H9 (cell line): ENCODE results near the gene LEFTY1. TPM values are rescaled to one million over a fixed set of nuclear protein-coding genes. Genes with fewer than 3 reads are reported as not detected.

Experiments used
- DNase-seq: peaks from one replicate; pipeline ENCODE4 v3.0.0-alpha.2; 2017
- H2AFZ ChIP-seq: one replicate; pipeline ENCODE4 v1.6.1; 2013; ENCODE audit warnings: mild to moderate bottlenecking, low read length, control low read depth, moderate library complexity
- H2AK5ac ChIP-seq: 2 replicates; pipeline ENCODE4 v1.6.1; 2013; ENCODE audit warnings: low read length, control low read depth, mixed read lengths; ENCODE audit not compliant: insufficient read length
- H2BK120ac ChIP-seq: one replicate; pipeline ENCODE4 v1.6.1; 2013; ENCODE audit warnings: low read depth, mild to moderate bottlenecking, low read length, control low read depth, inconsistent platforms; ENCODE audit not compliant: poor library complexity, severe bottlenecking
- H2BK12ac ChIP-seq: 2 replicates; pipeline ENCODE4 v1.6.1; 2013; ENCODE audit warnings: low read length, control low read depth, mixed read lengths, low read depth; ENCODE audit not compliant: insufficient read length
- H2BK15ac ChIP-seq: 2 replicates; pipeline ENCODE4 v1.6.1; 2013; ENCODE audit warnings: low read depth, low read length, control low read depth
- H2BK20ac ChIP-seq: one replicate; pipeline ENCODE4 v1.6.1; 2013; ENCODE audit warnings: low read depth, mild to moderate bottlenecking, low read length, control low read depth, inconsistent platforms; ENCODE audit not compliant: poor library complexity, severe bottlenecking
- H2BK5ac ChIP-seq: 2 replicates; pipeline ENCODE4 v1.6.1; 2013; ENCODE audit warnings: low read length, control low read depth, mixed read lengths; ENCODE audit not compliant: insufficient read length
- H3K14ac ChIP-seq: 2 replicates; pipeline ENCODE4 v1.6.1; 2013; ENCODE audit warnings: low read length, control low read depth; ENCODE audit not compliant: insufficient read depth
- H3K18ac ChIP-seq: 2 replicates; pipeline ENCODE4 v1.6.1; 2013; ENCODE audit warnings: low read depth, mild to moderate bottlenecking, mixed read lengths, low read length, control low read depth; ENCODE audit not compliant: insufficient read length
- H3K23ac ChIP-seq: 2 replicates; pipeline ENCODE4 v1.6.1; 2013; ENCODE audit warnings: low read length, control low read depth, mixed read lengths, low read depth; ENCODE audit not compliant: insufficient read length
- H3K23me2 ChIP-seq: 2 replicates; pipeline ENCODE4 v1.6.1; 2013; ENCODE audit warnings: low read depth, mild to moderate bottlenecking, mixed read lengths, low read length, control low read depth; ENCODE audit not compliant: insufficient read length, poor library complexity, severe bottlenecking
- H3K27ac ChIP-seq: 2 replicates; pipeline ENCODE4 v1.5.1; 2013; ENCODE audit warnings: low read length, control low read depth, mixed read lengths, low read depth; ENCODE audit not compliant: insufficient read length
- H3K27me3 ChIP-seq: 2 replicates; pipeline ENCODE4 v1.6.1; 2013; ENCODE audit warnings: low read length, control low read depth, inconsistent platforms; ENCODE audit not compliant: insufficient read depth
- H3K4ac ChIP-seq: 2 replicates; pipeline ENCODE4 v1.6.1; 2013; ENCODE audit warnings: low read depth, mild to moderate bottlenecking, control low read depth, inconsistent platforms, low read length, moderate library complexity
- H3K4me1 ChIP-seq: 2 replicates; pipeline ENCODE4 v1.6.1; 2013; ENCODE audit warnings: low read length, control low read depth, inconsistent platforms; ENCODE audit not compliant: insufficient read depth
- H3K4me2 ChIP-seq: 2 replicates; pipeline ENCODE4 v1.6.1; 2013; ENCODE audit warnings: low read length, control low read depth, mixed read lengths; ENCODE audit not compliant: insufficient read length, insufficient read depth
- H3K56ac ChIP-seq: 2 replicates; pipeline ENCODE4 v1.6.1; 2013; ENCODE audit warnings: low read depth, mild to moderate bottlenecking, mixed read lengths, low read length, control low read depth; ENCODE audit not compliant: insufficient read length
- H3K79me1 ChIP-seq: 2 replicates; pipeline ENCODE4 v1.6.1; 2013; ENCODE audit warnings: low read depth, mild to moderate bottlenecking, moderate library complexity, low read length, control low read depth, inconsistent platforms; ENCODE audit not compliant: insufficient read depth, poor library complexity, severe bottlenecking
- H3K79me2 ChIP-seq: 2 replicates; pipeline ENCODE4 v1.6.1; 2013; ENCODE audit warnings: low read length, control low read depth, inconsistent platforms; ENCODE audit not compliant: insufficient read depth
- H3K9ac ChIP-seq: 2 replicates; pipeline ENCODE4 v1.6.1; 2013; ENCODE audit warnings: low read length, control low read depth, mixed read lengths; ENCODE audit not compliant: insufficient read length; ENCODE audit errors: extremely low read depth
- H3K9me3 ChIP-seq: one replicate; pipeline ENCODE4 v1.6.1; 2013; ENCODE audit warnings: low read depth, low read length, inconsistent platforms; ENCODE audit not compliant: control insufficient read depth
- H3T11ph ChIP-seq: one replicate; pipeline ENCODE4 v1.6.1; 2013; ENCODE audit warnings: mild to moderate bottlenecking, low read length, control low read depth, inconsistent platforms
- H4K20me1 ChIP-seq: one replicate; pipeline ENCODE4 v1.6.1; 2013; ENCODE audit not compliant: control insufficient read depth, insufficient read length, insufficient read depth
- H4K5ac ChIP-seq: 2 replicates; pipeline ENCODE4 v1.6.1; 2013; ENCODE audit warnings: low read depth, mild to moderate bottlenecking, mixed read lengths, low read length, control low read depth; ENCODE audit not compliant: insufficient read length
- H4K8ac ChIP-seq: replicated peaks from 2 replicates; pipeline ENCODE4 v1.6.1; 2013; ENCODE audit warnings: low read length, control low read depth, mixed read lengths, low read depth; ENCODE audit not compliant: insufficient read length
- H4K91ac ChIP-seq: 2 replicates; pipeline ENCODE4 v1.6.1; 2013; ENCODE audit warnings: low read depth, mild to moderate bottlenecking, moderate library complexity, mixed read lengths, low read length, control low read depth; ENCODE audit not compliant: insufficient read length
- H3K27ac Mint-ChIP-seq, 3 experiments: 2 replicates in 2 of 3; 3 replicates in 1 of 3; pipeline ENCODE4 v1.8.0; 2020 to 2021; ENCODE audit warnings: mixed read lengths in 3 of 3, mild to moderate bottlenecking in 1 of 3, moderate library complexity in 1 of 3
- H3K27me3 Mint-ChIP-seq: 2 replicates; pipeline ENCODE4 v1.8.0; 2021; ENCODE audit warnings: low read depth, mild to moderate bottlenecking, moderate library complexity, mixed read lengths
- H3K36me3 Mint-ChIP-seq, 3 experiments: 2 replicates in 2 of 3; 3 replicates in 1 of 3; pipeline ENCODE4 v1.8.0; 2020 to 2021; ENCODE audit warnings: low read depth in 3 of 3, mixed read lengths in 3 of 3; ENCODE audit not compliant: insufficient read depth in 1 of 3
- H3K4me1 Mint-ChIP-seq, 2 experiments: 2 replicates each; pipeline ENCODE4 v1.8.0; 2020; ENCODE audit warnings: mixed read lengths in 2 of 2
- H3K4me3 Mint-ChIP-seq, 2 experiments: 2 replicates in 1 of 2; 3 replicates in 1 of 2; pipeline ENCODE4 v1.8.0; 2020 to 2021; ENCODE audit warnings: mild to moderate bottlenecking in 2 of 2, mixed read lengths in 2 of 2, moderate library complexity in 1 of 2
- H3K9me3 Mint-ChIP-seq, 2 experiments: 2 replicates in 1 of 2; 3 replicates in 1 of 2; pipeline ENCODE4 v1.8.0; 2020; ENCODE audit warnings: mild to moderate bottlenecking in 2 of 2, mixed read lengths in 2 of 2, moderate library complexity in 1 of 2
- WGBS: extraction: QIAGEN DNeasy Blood & Tissue Kit; methylation state at CpG from one replicate; pipeline ENCODE4 v1.1.7; 2013; ENCODE audit warnings: missing lambda C conversion rate, low lambda C conversion rate, mixed read lengths; ENCODE audit not compliant: insufficient read length; ENCODE audit errors: extremely low coverage; 5-methylcytosine and 5-hydroxymethylcytosine counted together
- total RNA-seq: library from RNA; stranded (reverse); gene quantifications from 2 replicates; pipeline ENCODE4 v1.2.1, GENCODE V29; 2021
- TF ChIP-seq, protein P1 (sequence below): fragments of 200-600 bp; sonication (generic); conservative IDR thresholded peaks from 3 replicates; pipeline ENCODE4 v1.8.0; 2021; ENCODE audit warnings: antibody characterized with exemption, mild to moderate bottlenecking

LEFTY1 gene
- total RNA-seq, 1 experiment from 2014 or later = 107 TPM

DNA sequence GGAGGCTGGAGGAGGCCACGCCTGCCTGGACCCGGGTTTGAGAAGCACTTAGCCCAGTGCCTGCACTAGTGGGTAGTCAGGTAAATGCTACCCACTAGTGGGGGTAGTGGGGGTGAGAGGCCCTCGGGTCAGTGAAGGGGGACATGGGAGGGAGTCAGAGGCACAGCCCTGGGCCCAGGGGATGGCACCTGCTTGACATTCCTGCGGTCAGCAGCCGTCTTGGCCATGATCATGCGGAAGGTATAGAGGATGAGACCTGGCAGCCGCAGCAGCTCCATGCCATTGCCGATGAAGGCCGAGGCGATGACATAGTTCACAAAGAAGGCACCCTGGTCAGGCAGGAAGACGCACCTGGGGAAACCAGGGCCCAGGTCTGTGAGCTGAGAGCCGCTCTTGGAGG, 35.5 kb downstream of the LEFTY1 start:
- Histone ChIP-seq H2BK12ac (no peak overlapping the region), H4K8ac (no peak overlapping the region), H2AK5ac (no peak overlapping the region), H2AFZ (no peak overlapping the region), H2BK15ac (no peak overlapping the region), H3K56ac (no peak overlapping the region), H3K23ac (no peak overlapping the region), H3T11ph (no peak overlapping the region), H3K27me3 (no peaks in the 10 kb centered on the region; the same call in 1 of the 2 replicates), H4K5ac (no peak overlapping the region), H3K23me2 (no peaks in the 10 kb centered on the region), H2BK5ac (no peak overlapping the region), H3K4me1 (no peaks in the 10 kb centered on the region), H3K9ac (no peak overlapping the region), H3K27ac (no peak overlapping the region), H4K20me1 (peaks cover 2% of the 10 kb centered on the region), H3K18ac (no peak overlapping the region), H3K79me2 (no peaks in the 10 kb centered on the region), H2BK20ac (no peak overlapping the region), H3K4me2 (no peak overlapping the region), H3K4ac (no peak overlapping the region), H2BK120ac (no peak overlapping the region), H3K9me3 (peaks cover 4% of the 10 kb centered on the region), H3K79me1 (no peaks in the 10 kb centered on the region), H4K91ac (no peak overlapping the region), H3K14ac (no peak overlapping the region)
- TF ChIP-seq, protein P1, sequence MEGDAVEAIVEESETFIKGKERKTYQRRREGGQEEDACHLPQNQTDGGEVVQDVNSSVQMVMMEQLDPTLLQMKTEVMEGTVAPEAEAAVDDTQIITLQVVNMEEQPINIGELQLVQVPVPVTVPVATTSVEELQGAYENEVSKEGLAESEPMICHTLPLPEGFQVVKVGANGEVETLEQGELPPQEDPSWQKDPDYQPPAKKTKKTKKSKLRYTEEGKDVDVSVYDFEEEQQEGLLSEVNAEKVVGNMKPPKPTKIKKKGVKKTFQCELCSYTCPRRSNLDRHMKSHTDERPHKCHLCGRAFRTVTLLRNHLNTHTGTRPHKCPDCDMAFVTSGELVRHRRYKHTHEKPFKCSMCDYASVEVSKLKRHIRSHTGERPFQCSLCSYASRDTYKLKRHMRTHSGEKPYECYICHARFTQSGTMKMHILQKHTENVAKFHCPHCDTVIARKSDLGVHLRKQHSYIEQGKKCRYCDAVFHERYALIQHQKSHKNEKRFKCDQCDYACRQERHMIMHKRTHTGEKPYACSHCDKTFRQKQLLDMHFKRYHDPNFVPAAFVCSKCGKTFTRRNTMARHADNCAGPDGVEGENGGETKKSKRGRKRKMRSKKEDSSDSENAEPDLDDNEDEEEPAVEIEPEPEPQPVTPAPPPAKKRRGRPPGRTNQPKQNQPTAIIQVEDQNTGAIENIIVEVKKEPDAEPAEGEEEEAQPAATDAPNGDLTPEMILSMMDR = no peak
- Mint-ChIP-seq H3K9me3 (peaks cover 5 to 9% of the 10 kb centered on the region in 2 experiments), H3K4me3 (no peak overlapping the region), H3K4me1 (peaks cover 0 to 4% of the 10 kb centered on the region in 2 experiments; a peak in 3 of 4 replicates), H3K27me3 (no peaks in the 10 kb centered on the region), H3K36me3 (peaks cover 70 to 94% (median 72%) of the 10 kb centered on the region in 3 experiments), H3K27ac (no peak overlapping the region)
- no CpG with 5 or more reads among the region's 12 CpGs for WGBS
- no peak for DNase-seq
